ENCODE results near the gene VSIR.

GRCh38 chr10:71700731-71701368, 72.5 kb downstream of the VSIR start:
- no peak for TF ChIP-seq YY1 (IDR thresholded peaks at IDR 0.05; ENCODE audit: insufficient read depth, insufficient read length)
- TF ChIP-seq ZNF274 (IDR thresholded peaks at IDR 0.05; ENCODE audit: low read depth, low read length): no peak
- no peak for TF ChIP-seq SUZ12 (IDR thresholded peaks at IDR 0.05; ENCODE audit: extremely low read depth, insufficient read depth, insufficient read length)
